ENCODE results near the gene HDAC6. TPM values are rescaled to one million over a fixed set of nuclear protein-coding genes. Genes with fewer than 3 reads are reported as not detected.

The HDAC6 gene
- total RNA-seq, 1 donor from 2014 or later, result 157 TPM

GRCh38 chrX:48798318-48798717, 3.5 kb upstream of the HDAC6 start:
- H3K27ac ChIP-seq, result no peak overlapping the region
- no peaks in the 10 kb centered on the region for H3K4me1 ChIP-seq
- no peak for TF ChIP-seq CTCF (IDR thresholded peaks at IDR 0.05)
- H3K4me3 ChIP-seq, result no peak overlapping the region
- no peak for DNase-seq (ENCODE audit: low spot score in 2 of 2)
- no peaks in the 10 kb centered on the region for H3K27me3 ChIP-seq
- no peaks in the 10 kb centered on the region for H3K36me3 ChIP-seq
- no peaks in the 10 kb centered on the region for H3K9me3 ChIP-seq
- intact Hi-C loops (cut with DNase I), result no loop called here

GRCh38 chrX:48800574-48801279, 1.1 kb upstream of the HDAC6 start:
- H3K4me3 ChIP-seq, result peak overlapping the region; percentile 68 to 73
- H3K4me1 ChIP-seq, result no peaks in the 10 kb centered on the region
- H3K36me3 ChIP-seq, result peaks cover 0 to 2% of the 10 kb centered on the region in 2 donors
- peak overlapping the region; percentile 88 to 90 for H3K27ac ChIP-seq
- H3K27me3 ChIP-seq, result no peaks in the 10 kb centered on the region
- DNase-seq (ENCODE audit: low spot score in 2 of 2), result no peak
- H3K9me3 ChIP-seq, result no peaks in the 10 kb centered on the region
- no peak for TF ChIP-seq CTCF (IDR thresholded peaks at IDR 0.05)
- intact Hi-C loops (cut with DNase I), result loop anchor here (1.0 to 10.0 kb wide), 8 partner anchors 63 to 1122 kb away; partner anchors contain the start of genes CLCN5, OTUD5, SUV39H1 and TBC1D25

GRCh38 chrX:48802089-48802904, 430 bp downstream of the HDAC6 start:
- peak overlapping the region; percentile 60 to 71 for H3K4me3 ChIP-seq
- no peaks in the 10 kb centered on the region for H3K9me3 ChIP-seq
- H3K4me1 ChIP-seq, result no peaks in the 10 kb centered on the region
- no peaks in the 10 kb centered on the region for H3K27me3 ChIP-seq
- DNase-seq (ENCODE audit: low spot score in 2 of 2), result peak; percentile 67 to 91
- intact Hi-C loops (cut with DNase I), result loop anchor here (2.0 to 10.0 kb wide), 6 partner anchors 89 to 1120 kb away; partner anchors contain the start of genes CLCN5, OTUD5, TBC1D25 and TFE3
- H3K36me3 ChIP-seq, result peaks cover 2 to 4% of the 10 kb centered on the region in 2 donors
- H3K27ac ChIP-seq, result peak overlapping the region; percentile 96 to 97
- TF ChIP-seq CTCF (IDR thresholded peaks at IDR 0.05), result no peak

GRCh38 chrX:48802905-48803200, 986 bp downstream of the HDAC6 start:
- H3K9me3 ChIP-seq, result no peaks in the 10 kb centered on the region
- DNase-seq (ENCODE audit: low spot score in 2 of 2), result no peak
- peak overlapping the region; percentile 96 to 97 for H3K27ac ChIP-seq
- H3K36me3 ChIP-seq, result peaks cover 2 to 4% of the 10 kb centered on the region in 2 donors
- TF ChIP-seq CTCF (IDR thresholded peaks at IDR 0.05), result no peak
- peak overlapping the region; percentile 60 to 71 for H3K4me3 ChIP-seq
- no peaks in the 10 kb centered on the region for H3K4me1 ChIP-seq
- H3K27me3 ChIP-seq, result no peaks in the 10 kb centered on the region
- intact Hi-C loops (cut with DNase I), result loop anchor here (2.0 to 10.0 kb wide), 6 partner anchors 88 to 1119 kb away; partner anchors contain the start of genes CLCN5, OTUD5, TBC1D25 and TFE3

- no peak overlapping the region for H3K4me3 ChIP-seq
- H3K9me3 ChIP-seq, result no peaks in the 10 kb centered on the region
- no peak for DNase-seq (ENCODE audit: low spot score in 2 of 2)
- H3K36me3 ChIP-seq, result peaks cover 2 to 8% of the 10 kb centered on the region in 2 donors
- no peak overlapping the region for H3K27ac ChIP-seq
- no peak for TF ChIP-seq CTCF (IDR thresholded peaks at IDR 0.05)
- no peaks in the 10 kb centered on the region for H3K4me1 ChIP-seq
- intact Hi-C loops (cut with DNase I), result loop anchor here (10.0 kb wide), 1 partner anchor 271 kb away; the partner anchor contains the start of gene TBC1D25
- no peaks in the 10 kb centered on the region for H3K27me3 ChIP-seq
Observed at GRCh38 chrX:48806081-48806480, 4.2 kb downstream of the HDAC6 start.
